Measurements from ENCODE around the gene MICAL3. TPM values are rescaled to one million over a fixed set of nuclear protein-coding genes. Genes with fewer than 3 reads are reported as not detected.
A peak's percentile ranks its signal among the peaks of the same experiment; 100 is the strongest.

Gene MICAL3
- total and polyA plus RNA-seq, 7 donors: 9.6 to 94.2 (median 35.0) TPM

DNA sequence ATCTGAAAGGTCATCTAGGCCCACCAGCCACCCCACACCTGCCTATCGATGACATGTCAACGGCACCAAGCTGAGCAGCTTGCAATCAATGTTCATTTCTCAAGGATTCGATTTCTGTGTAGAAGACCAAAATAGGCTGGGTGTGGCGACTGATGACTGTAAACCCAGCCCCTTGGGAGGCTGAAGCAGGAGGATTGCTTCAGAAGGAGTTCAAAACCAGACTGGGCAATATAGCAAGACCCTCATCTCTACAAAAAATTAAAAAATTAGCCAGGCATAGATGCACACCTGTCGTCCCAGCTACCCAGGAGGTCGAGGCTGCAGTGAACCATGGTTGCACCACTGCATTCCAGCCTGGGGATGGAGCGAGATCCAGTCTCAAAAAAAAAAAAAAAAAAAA is 108.7 kb downstream of the MICAL3 start:
- intact Hi-C loops (cut with DNase I): no loop called here
- H3K9me3 ChIP-seq: no peaks in the 10 kb centered on the region
- no peak for TF ChIP-seq EP300 (IDR thresholded peaks at IDR 0.05)
- TF ChIP-seq POLR2AphosphoS5 (IDR thresholded peaks at IDR 0.05): no peak
- no peak for TF ChIP-seq CTCF (IDR thresholded peaks at IDR 0.05)
- TF ChIP-seq POLR2A (IDR thresholded peaks at IDR 0.05): no peak
- no peaks in the 10 kb centered on the region for H3K27me3 ChIP-seq
- no peaks in the 10 kb centered on the region for H3K36me3 ChIP-seq
- H3K4me3 ChIP-seq: no peak overlapping the region
- H3K4me1 ChIP-seq: peaks cover 0 to 70% (median 62%) of the 10 kb centered on the region in 4 donors
- H3K27ac ChIP-seq: peak overlapping the region in 1 of 4 donors; percentile 86
- 94 to 95% methylated on average over 7 of the region's 7 CpGs for WGBS, 2 donors
- peak; percentile 34 for DNase-seq

GRCh38 chr22:17915188-17915587 is 109.2 kb downstream of the MICAL3 start:
- peak; percentile 58 for DNase-seq

GRCh38 chr22:17914474-17914873 is 109.9 kb downstream of the MICAL3 start:
- Histone ChIP-seq H3K27me3 (no peaks in the 10 kb centered on the region), H3K4me1 (peaks cover 0 to 70% (median 62%) of the 10 kb centered on the region in 4 donors), H3K9me3 (no peaks in the 10 kb centered on the region), H3K27ac (peak overlapping the region; percentile 9 to 88 (median 66)), H3K4me3 (no peak overlapping the region), H3K36me3 (no peaks in the 10 kb centered on the region)
- intact Hi-C loops (cut with DNase I): loop anchor here (5.0 kb wide), 2 partner anchors 108 to 163 kb away; partner anchors contain the start of genes MICAL3 and PEX26
- TF ChIP-seq CTCF (IDR thresholded peaks at IDR 0.05) (no peak), POLR2AphosphoS5 (IDR thresholded peaks at IDR 0.05) (peak in 1 of 4 donors; percentile 7)
- peak; percentile 33 for DNase-seq
- WGBS, 2 donors: 81 to 93% methylated on average over 3 of the region's 3 CpGs

More at GRCh38 chr22:17915188-17915587, 109.2 kb downstream of the MICAL3 start:
- Histone ChIP-seq H3K27me3 (no peaks in the 10 kb centered on the region), H3K4me3 (no peak overlapping the region), H3K9me3 (no peaks in the 10 kb centered on the region), H3K4me1 (peaks cover 0 to 70% (median 62%) of the 10 kb centered on the region in 4 donors), H3K27ac (peak overlapping the region in 2 of 4 donors; percentile 86 to 88), H3K36me3 (no peaks in the 10 kb centered on the region)
- TF ChIP-seq EP300 (IDR thresholded peaks at IDR 0.05): no peak
- no peak for TF ChIP-seq POLR2A (IDR thresholded peaks at IDR 0.05)
- no peak for TF ChIP-seq POLR2AphosphoS5 (IDR thresholded peaks at IDR 0.05)
- no peak for TF ChIP-seq CTCF (IDR thresholded peaks at IDR 0.05)
- intact Hi-C loops (cut with DNase I): no loop called here
- 94 to 98% methylated on average over 10 of the region's 10 CpGs for WGBS, 2 donors

GRCh38 chr22:17913801-17914347 is 110.5 kb downstream of the MICAL3 start:
- no peak for TF ChIP-seq EP300 (IDR thresholded peaks at IDR 0.05)
- Histone ChIP-seq H3K36me3 (no peaks in the 10 kb centered on the region), H3K4me3 (no peak overlapping the region), H3K27ac (peak overlapping the region; percentile 46 to 88 (median 66)), H3K4me1 (peaks cover 0 to 69% (median 63%) of the 10 kb centered on the region in 4 donors), H3K9me3 (no peaks in the 10 kb centered on the region), H3K27me3 (no peaks in the 10 kb centered on the region)
- intact Hi-C loops (cut with DNase I): loop anchor here (5.0 kb wide), 2 partner anchors 108 to 163 kb away; partner anchors contain the start of genes MICAL3 and PEX26
- 91% methylated on average over 8 of the region's 8 CpGs for WGBS, 2 donors
- no peak for DNase-seq

GRCh38 chr22:17912945-17913721 is 111.2 kb downstream of the MICAL3 start:
- intact Hi-C loops (cut with DNase I): loop anchor here (5.0 kb wide), 2 partner anchors 109 to 164 kb away; partner anchors contain the start of genes MICAL3 and PEX26
- WGBS, 2 donors: 87 to 88% methylated on average over 12 of the region's 12 CpGs
- TF ChIP-seq CTCF (IDR thresholded peaks at IDR 0.05) (no peak), POLR2A (IDR thresholded peaks at IDR 0.05) (no peak), POLR2AphosphoS5 (IDR thresholded peaks at IDR 0.05) (no peak)

More at GRCh38 chr22:17912945-17913721, 111.2 kb downstream of the MICAL3 start:
- no peaks in the 10 kb centered on the region for H3K36me3 ChIP-seq
- peak; percentile 33 for DNase-seq
- H3K9me3 ChIP-seq: no peaks in the 10 kb centered on the region
- no peak overlapping the region for H3K4me3 ChIP-seq
- peaks cover 0 to 63% (median 60%) of the 10 kb centered on the region in 4 donors for H3K4me1 ChIP-seq
- H3K27ac ChIP-seq: peak overlapping the region; percentile 46 to 88 (median 66)
- H3K27me3 ChIP-seq: no peaks in the 10 kb centered on the region
